RWPE1 (cell line): ENCODE data around the gene MEIKIN.

Source experiments
- CTCF ChIA-PET: fragments of 350-600 bp; sonication (Branson Sonifier 250); formaldehyde crosslinking; extraction: SDS; loops from one replicate; lab custom pipeline; 2021; lab: Yijun Ruan, JAX
- POLR2A ChIA-PET: fragments of 400-600 bp; formaldehyde crosslinking; extraction: SDS; loops from one replicate; lab custom pipeline; 2020; ENCODE audit warnings: antibody characterized with exemption; ENCODE audit not compliant: low non-redundant PET; lab: Yijun Ruan, JAX
- DNase-seq: peaks from one replicate; pipeline ENCODE4 v3.0.0; 2012; ENCODE audit warnings: low spot score
- H3K27ac ChIP-seq: fragments of 450-650 bp; 2 replicates; pipeline ENCODE4 v1.5.1; 2017
- CTCF ChIP-seq: fragments of 450-650 bp; conservative IDR thresholded peaks from 2 replicates; pipeline ENCODE4 v1.5.1; 2017; ENCODE audit warnings: low read depth, mild to moderate bottlenecking

Gene MEIKIN, protein sequence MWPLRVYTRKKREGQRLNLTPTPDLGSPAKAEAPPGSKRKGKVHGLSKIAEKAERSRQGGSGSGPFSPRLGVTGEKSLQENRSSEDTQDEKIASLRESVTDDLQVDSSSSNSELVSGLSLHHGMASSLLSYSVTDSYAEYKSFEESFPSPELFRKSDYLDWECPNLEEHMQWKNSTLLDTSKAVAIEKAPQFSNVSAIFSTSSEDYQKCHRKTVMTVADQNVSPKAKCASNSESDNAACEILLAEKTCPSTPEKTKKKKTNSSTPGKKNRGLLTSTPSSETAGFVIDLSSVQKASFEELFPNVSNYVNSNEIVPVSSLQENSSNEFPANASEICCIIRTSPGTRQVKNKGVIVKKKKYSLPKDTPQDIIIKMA

DNA sequence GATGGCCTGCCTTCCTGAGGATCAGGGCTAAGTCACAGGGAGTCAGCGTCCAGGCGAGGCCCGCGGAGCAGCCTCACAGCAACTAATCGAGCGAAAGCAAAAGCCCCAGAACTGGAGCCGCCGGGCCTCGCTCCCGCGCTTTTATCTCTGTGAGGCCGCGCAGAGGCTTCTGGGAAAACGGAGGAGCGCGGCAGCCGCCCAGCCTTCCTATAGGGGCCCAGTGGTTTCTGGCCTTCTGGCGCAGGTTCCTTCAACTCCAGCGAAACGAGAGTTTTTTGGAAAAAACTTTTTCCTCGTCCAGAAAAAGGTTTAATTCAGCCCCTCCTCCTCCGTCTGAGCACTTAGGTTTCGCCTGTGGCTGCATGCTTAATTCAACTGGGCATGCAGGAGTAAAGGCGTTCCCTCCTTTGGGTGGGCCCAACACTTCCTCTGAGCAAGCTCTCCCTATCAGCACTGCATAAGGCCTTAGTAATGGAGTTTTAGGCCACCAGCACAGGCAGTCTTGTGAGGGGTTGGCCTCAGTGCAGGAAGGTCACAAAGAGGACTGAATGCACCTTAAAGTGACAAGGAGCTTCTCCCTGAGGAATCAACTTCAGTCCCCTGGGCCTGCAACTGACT, at the start of gene MEIKIN:
Gene MEIKIN (minus strand): TSS at position 113 of the 618 bp plus-strand sequence. CDS start 158 bp downstream, outside the sequence.
- no peak for TF ChIP-seq CTCF
- POLR2A ChIA-PET, result no interaction called here
- no peak within 1 kb of the TSS for H3K27ac ChIP-seq
- DNase-seq, result no peak
- CTCF ChIA-PET, result no interaction called here

DNA sequence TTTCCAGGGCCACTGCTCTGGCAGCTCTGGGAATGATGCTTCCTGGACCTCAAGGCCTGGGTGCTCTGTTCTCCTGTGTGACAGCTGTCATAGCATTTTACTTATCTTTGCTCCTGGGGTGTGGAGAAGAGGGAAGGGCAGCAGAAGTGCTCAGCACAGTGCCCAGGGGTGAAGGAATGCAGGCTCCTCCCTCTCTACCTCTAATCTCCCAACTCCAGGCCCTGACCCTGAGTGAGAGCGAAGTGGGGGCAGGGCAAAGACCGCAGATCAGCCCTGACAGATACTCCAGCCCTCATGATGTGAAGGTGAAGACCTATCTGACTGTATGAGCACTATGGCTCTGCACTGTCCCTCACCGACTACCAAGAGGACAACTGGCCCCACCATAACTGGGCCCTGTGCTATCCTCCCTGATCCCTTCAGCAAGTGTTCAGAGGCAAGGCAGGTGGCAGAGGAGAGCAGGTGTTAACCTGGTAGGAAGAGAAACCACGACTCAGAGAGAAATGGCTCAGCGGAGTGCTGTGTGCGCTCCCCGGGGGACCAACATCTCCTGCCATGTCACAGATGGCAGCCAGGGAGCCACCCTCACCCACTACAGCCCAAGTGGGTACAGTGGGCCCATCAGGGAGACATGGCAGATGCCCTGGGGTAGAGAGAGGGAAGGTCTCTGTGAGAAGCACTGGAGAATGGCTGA, 49.2 kb upstream of the MEIKIN start:
- DNase-seq, result no peak
- TF ChIP-seq CTCF, result no peak
- POLR2A ChIA-PET, result no interaction called here
- no peak overlapping the region for H3K27ac ChIP-seq
- CTCF ChIA-PET, result interaction anchor here (0.6 to 0.7 kb wide), 2 partner anchors 11 to 211 kb away, joined by 3 to 4 read pairs; no protein-coding TSS in a partner anchor

GRCh38 chr5:131994090-131994489, 48.6 kb upstream of the MEIKIN start:
- ChIA-PET CTCF (interaction anchor here (0.6 to 0.7 kb wide), 2 partner anchors 11 to 211 kb away, joined by 3 to 4 read pairs; no protein-coding TSS in a partner anchor), POLR2A (no interaction called here)
- H3K27ac ChIP-seq, result no peak overlapping the region
- TF ChIP-seq CTCF, result no peak
- no peak for DNase-seq

DNA sequence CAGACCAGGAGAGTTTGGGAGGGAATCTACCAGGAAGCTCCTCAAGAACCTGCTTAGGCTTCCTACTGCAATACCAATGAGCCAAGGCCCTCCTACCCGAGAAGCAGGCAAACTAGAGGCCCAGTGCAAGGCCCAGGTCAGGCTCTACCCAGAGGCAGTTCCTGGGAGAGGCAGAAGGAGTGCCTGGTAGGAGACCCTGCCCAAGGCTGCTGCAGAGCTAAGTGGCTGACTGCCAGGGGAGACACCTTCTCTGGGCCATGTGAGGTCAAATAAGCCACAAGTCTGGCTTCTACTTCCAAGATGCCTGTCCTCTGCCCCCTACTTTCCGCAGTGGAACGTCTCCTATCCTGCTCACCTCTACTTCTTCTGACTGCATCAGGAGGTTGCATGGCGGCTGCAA, 48.2 kb upstream of the MEIKIN start:
- TF ChIP-seq CTCF, result no peak
- no peak overlapping the region for H3K27ac ChIP-seq
- POLR2A ChIA-PET, result no interaction called here
- DNase-seq, result no peak
- CTCF ChIA-PET, result no interaction called here

DNA sequence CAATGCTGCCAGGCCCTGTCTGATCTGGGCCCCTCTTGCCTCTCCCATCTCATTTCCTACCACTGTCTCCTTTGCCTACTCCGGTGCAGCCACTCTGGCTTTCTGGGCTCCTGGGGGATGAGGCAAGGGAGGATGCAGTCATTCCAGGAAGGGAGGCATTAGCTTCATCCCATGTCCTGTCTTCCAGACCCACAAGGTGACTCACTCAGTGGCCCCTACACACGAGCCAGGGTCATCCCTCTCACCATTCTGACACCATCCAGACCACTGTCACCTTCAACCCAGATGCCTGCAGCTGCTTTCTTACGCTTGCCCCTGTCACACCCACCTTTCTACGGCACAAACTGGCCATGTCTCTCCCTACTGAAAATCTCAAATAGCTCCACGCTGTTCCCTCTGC, 46.9 kb upstream of the MEIKIN start:
- DNase-seq, result no peak
- ChIA-PET POLR2A (no interaction called here), CTCF (interaction anchor here (0.5 to 0.6 kb wide), 2 partner anchors 22 to 402 kb away, joined by 3 to 4 read pairs; no protein-coding TSS in a partner anchor)
- H3K27ac ChIP-seq, result no peak overlapping the region
- no peak for TF ChIP-seq CTCF
